ENCODE data around the gene ARID2. TPM values are rescaled to one million over a fixed set of nuclear protein-coding genes. Genes with fewer than 3 reads are reported as not detected.

ARID2 gene
- total and polyA plus RNA-seq, 9 of the 15 experiments (the other 6 are each of a cell fraction or from before 2014, with no cell fraction given) = 13.4 to 41.6 (median 29.4) TPM

DNA sequence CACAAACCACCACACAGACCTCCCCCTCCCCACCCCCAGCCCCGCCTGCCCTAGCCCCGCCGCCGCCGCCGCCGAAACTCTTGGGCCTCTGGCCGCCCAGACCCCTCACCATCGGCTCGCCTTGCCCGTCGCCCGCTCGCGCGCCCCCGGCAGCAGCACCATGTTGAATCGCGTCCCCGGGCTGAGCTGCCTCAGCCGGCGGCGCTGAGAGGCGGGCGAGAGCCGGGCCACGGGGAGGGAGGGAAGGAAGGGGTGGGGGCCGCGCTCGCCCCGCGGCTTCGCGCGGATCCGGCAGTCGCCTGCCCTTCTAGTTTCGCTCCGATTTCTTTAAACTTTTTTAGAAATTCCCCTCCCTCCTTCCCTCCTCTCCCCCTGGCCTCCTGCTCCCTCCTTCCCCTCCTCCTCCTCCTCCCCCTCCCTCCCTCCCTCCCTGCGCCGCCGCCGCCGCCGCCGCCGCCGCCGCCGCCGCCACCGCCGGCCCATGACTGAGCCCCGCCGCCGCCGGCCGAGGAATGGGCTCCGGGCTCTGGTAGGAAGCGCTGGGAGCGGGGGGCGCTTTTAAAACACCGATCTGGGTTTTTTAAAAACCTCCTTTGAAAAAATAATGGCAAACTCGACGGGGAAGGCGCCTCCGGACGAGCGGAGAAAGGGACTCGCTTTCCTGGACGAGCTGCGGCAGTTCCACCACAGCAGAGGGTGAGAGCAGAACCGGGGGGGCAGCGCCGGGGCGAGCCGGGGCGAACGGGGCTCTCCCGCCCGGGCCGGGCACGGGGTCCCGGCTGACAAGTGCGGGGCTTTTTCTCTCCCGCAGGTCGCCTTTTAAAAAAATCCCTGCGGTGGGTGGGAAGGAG, at the start of gene ARID2 (continued):
- TF ChIP-seq ZBTB40 (IDR thresholded peaks at IDR 0.05) = no peak
- TF ChIP-seq ZBTB40 (CRISPR knock-in tag; IDR thresholded peaks at IDR 0.05) = no peak
- TF ChIP-seq ZNF444 (CRISPR knock-in tag; IDR thresholded peaks at IDR 0.05) = peak; percentile 51; the same call in 1 of the 2 replicates
- TF ChIP-seq, protein P1, sequence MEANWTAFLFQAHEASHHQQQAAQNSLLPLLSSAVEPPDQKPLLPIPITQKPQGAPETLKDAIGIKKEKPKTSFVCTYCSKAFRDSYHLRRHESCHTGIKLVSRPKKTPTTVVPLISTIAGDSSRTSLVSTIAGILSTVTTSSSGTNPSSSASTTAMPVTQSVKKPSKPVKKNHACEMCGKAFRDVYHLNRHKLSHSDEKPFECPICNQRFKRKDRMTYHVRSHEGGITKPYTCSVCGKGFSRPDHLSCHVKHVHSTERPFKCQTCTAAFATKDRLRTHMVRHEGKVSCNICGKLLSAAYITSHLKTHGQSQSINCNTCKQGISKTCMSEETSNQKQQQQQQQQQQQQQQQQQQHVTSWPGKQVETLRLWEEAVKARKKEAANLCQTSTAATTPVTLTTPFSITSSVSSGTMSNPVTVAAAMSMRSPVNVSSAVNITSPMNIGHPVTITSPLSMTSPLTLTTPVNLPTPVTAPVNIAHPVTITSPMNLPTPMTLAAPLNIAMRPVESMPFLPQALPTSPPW (CRISPR knock-in tag; IDR thresholded peaks at IDR 0.05) = peak; percentile 86
- TF ChIP-seq, protein P2, sequence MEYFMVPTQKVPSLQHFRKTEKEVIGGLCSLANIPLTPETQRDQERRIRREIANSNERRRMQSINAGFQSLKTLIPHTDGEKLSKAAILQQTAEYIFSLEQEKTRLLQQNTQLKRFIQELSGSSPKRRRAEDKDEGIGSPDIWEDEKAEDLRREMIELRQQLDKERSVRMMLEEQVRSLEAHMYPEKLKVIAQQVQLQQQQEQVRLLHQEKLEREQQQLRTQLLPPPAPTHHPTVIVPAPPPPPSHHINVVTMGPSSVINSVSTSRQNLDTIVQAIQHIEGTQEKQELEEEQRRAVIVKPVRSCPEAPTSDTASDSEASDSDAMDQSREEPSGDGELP (CRISPR knock-in tag; IDR thresholded peaks at IDR 0.05; ENCODE audit: borderline replicate concordance) = peak; percentile 28; the same call in 1 of the 2 replicates
- TF ChIP-seq KDM5B (IDR thresholded peaks at IDR 0.05; ENCODE audit: insufficient replicate concordance, low read depth, low read length) = peak; percentile 36
- TF ChIP-seq, protein P3, sequence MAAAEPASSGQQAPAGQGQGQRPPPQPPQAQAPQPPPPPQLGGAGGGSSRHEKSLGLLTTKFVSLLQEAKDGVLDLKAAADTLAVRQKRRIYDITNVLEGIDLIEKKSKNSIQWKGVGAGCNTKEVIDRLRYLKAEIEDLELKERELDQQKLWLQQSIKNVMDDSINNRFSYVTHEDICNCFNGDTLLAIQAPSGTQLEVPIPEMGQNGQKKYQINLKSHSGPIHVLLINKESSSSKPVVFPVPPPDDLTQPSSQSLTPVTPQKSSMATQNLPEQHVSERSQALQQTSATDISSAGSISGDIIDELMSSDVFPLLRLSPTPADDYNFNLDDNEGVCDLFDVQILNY (CRISPR knock-in tag; IDR thresholded peaks at IDR 0.05) = no peak
- peak; percentile 60; the same call in 1 of the 2 replicates for TF ChIP-seq PHF8 (IDR thresholded peaks at IDR 0.05; ENCODE audit: borderline replicate concordance, low read length)
- 0 out of 2 replicates have a peak, but pooled peaks have one; percentile 50 for TF ChIP-seq ZC3H4 (CRISPR knock-in tag; IDR thresholded peaks at IDR 0.05; ENCODE audit: borderline replicate concordance)
